Neural progenitor cell (in vitro differentiated cells): ENCODE results near the gene P2RY6. TPM values are rescaled to one million over a fixed set of nuclear protein-coding genes. Genes with fewer than 3 reads are reported as not detected.

ENCODE experiments used
- DNase-seq: peaks from one replicate; pipeline ENCODE4 v3.0.0-alpha.2; 2016; ENCODE audit warnings: low spot score
- H2AFZ ChIP-seq: fragments of 200-600 bp; sonication (generic); replicated peaks from 2 replicates; pipeline ENCODE4 v1.6.1; 2016; ENCODE audit warnings: antibody characterized with exemption
- H3F3A ChIP-seq: fragments of 200-600 bp; sonication (generic); 2 replicates; pipeline ENCODE4 v1.6.1; 2016; ENCODE audit warnings: antibody characterized with exemption, low read depth
- H3K27ac ChIP-seq: fragments of 200-600 bp; sonication (generic); 2 replicates; pipeline ENCODE4 v1.5.1; 2016; ENCODE audit warnings: mild to moderate bottlenecking
- H3K27me3 ChIP-seq: fragments of 200-600 bp; sonication (generic); 2 replicates; pipeline ENCODE4 v1.6.1; 2016; ENCODE audit warnings: mild to moderate bottlenecking, moderate library complexity
- H3K36me3 ChIP-seq: fragments of 200-600 bp; sonication (generic); 2 replicates; pipeline ENCODE4 v1.5.1; 2016
- H3K4me1 ChIP-seq: fragments of 200-600 bp; sonication (generic); 2 replicates; pipeline ENCODE4 v1.6.1; 2016; ENCODE audit warnings: mixed run types
- H3K4me2 ChIP-seq: fragments of 200-600 bp; sonication (generic); 2 replicates; pipeline ENCODE4 v1.6.1; 2016
- H3K4me3 ChIP-seq: fragments of 200-600 bp; sonication (generic); 2 replicates; pipeline ENCODE4 v1.5.1; 2016
- H3K79me2 ChIP-seq: fragments of 200-600 bp; sonication (generic); 2 replicates; pipeline ENCODE4 v1.6.1; 2016; ENCODE audit warnings: low read depth
- H3K9ac ChIP-seq: fragments of 200-600 bp; sonication (generic); 2 replicates; pipeline ENCODE4 v1.6.1; 2016
- H3K9me3 ChIP-seq: fragments of 200-600 bp; sonication (generic); 2 replicates; pipeline ENCODE4 v1.5.1; 2016; ENCODE audit warnings: low read depth
- H4K20me1 ChIP-seq: fragments of 200-600 bp; sonication (generic); 2 replicates; pipeline ENCODE4 v1.6.1; 2016; ENCODE audit warnings: low read depth
- H3K27ac Mint-ChIP-seq: 3 replicates; pipeline ENCODE4 v1.8.0; 2021; ENCODE audit warnings: mixed read lengths
- H3K27me3 Mint-ChIP-seq: 2 replicates; pipeline ENCODE4 v1.8.0; 2022; ENCODE audit warnings: low read depth, mild to moderate bottlenecking, inconsistent platforms, moderate library complexity, mixed read lengths; ENCODE audit not compliant: insufficient read depth
- H3K36me3 Mint-ChIP-seq: 3 replicates; pipeline ENCODE4 v1.8.0; 2021; ENCODE audit warnings: mixed read lengths
- H3K4me1 Mint-ChIP-seq: 3 replicates; pipeline ENCODE4 v1.8.0; 2021; ENCODE audit warnings: mixed read lengths
- H3K4me3 Mint-ChIP-seq: 3 replicates; pipeline ENCODE4 v1.8.0; 2021; ENCODE audit warnings: mild to moderate bottlenecking, moderate library complexity, mixed read lengths
- H3K9me3 Mint-ChIP-seq: 3 replicates; pipeline ENCODE4 v1.8.0; 2020; ENCODE audit warnings: mixed read lengths
- EZH2 ChIP-seq: fragments of 200-600 bp; sonication (generic); IDR thresholded peaks from 2 replicates; pipeline ENCODE4 v1.6.1; 2017; ENCODE audit warnings: antibody characterized with exemption, mild to moderate bottlenecking, moderate library complexity
- EZH2phosphoT487 ChIP-seq: fragments of 200-600 bp; sonication (generic); IDR thresholded peaks from 2 replicates; pipeline ENCODE4 v1.6.1; 2017; ENCODE audit warnings: antibody characterized with exemption
- total RNA-seq: library from RNA; depleted of rRNA; stranded (reverse); fragments of >200 nt; gene quantifications from 2 replicates; pipeline ENCODE4 v1.2.3, GENCODE V29; 2015; ENCODE audit warnings: low replicate concordance
- TF ChIP-seq, protein P1 (sequence below): fragments of 200-600 bp; sonication (generic); IDR thresholded peaks from 2 replicates; pipeline ENCODE4 v1.5.1; 2017; ENCODE audit warnings: antibody characterized with exemption, mild to moderate bottlenecking

P2RY6 gene
- total RNA-seq, 1 donor from 2014 or later, result not detected

DNA sequence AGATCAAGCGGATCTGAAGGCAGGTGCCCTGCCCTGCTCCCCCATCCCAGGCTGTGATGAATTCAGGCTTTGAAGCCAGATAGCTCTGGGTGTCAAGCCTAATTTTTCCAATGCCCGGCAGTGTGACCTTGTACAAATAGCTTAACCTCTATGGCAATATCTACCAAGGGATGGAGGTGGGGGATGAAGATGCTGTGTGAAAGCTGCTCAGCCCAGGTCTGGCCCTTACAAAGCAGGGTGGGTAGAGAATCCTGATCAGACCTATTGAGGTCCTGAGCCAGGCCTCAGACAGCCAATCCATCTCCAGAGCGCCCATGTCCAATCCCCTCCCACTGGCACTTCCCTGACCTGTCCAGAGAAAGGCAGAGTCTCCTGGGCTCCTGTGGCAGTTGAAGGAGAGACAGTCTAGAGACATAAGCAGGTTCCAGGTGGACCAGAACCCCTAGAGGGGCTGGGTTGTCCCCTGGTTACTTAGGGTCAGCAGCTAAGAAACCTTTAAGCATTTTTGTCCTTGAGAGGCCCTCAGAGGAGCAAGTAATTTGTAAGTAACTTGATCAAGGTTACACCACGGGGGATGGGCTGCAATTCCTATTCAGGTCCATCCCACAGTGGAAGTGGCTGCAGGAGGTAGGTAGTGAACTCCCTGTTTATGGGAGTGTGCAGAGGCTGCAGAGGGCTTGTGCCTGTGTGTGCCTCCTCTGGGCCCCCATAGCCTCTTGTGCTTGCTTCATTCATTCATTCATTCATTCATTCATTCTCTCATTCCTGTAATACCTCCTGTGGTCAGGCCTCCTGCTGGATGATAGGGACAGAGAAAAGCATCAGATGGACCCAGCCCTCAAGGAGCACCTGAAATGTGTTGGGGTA lies 43.6 kb upstream of the P2RY6 start:
- Histone ChIP-seq H3K27ac (no peak overlapping the region), H3K36me3 (no peaks in the 10 kb centered on the region), H3K9me3 (no peaks in the 10 kb centered on the region), H3K4me2 (no peak overlapping the region), H3K4me1 (peaks cover 14% of the 10 kb centered on the region), H4K20me1 (no peaks in the 10 kb centered on the region), H3K27me3 (no peaks in the 10 kb centered on the region), H3F3A (no peaks in the 10 kb centered on the region), H2AFZ (no peak overlapping the region), H3K9ac (no peak overlapping the region), H3K79me2 (no peaks in the 10 kb centered on the region), H3K4me3 (no peak overlapping the region)
- Mint-ChIP-seq H3K27ac (no peak overlapping the region), H3K4me3 (no peak overlapping the region), H3K27me3 (peaks cover 7% of the 10 kb centered on the region), H3K36me3 (no peaks in the 10 kb centered on the region), H3K4me1 (peaks cover 11% of the 10 kb centered on the region), H3K9me3 (no peaks in the 10 kb centered on the region)
- TF ChIP-seq EZH2phosphoT487, result no peak
- TF ChIP-seq EZH2, result no peak
- DNase-seq, result peak; percentile 1

DNA sequence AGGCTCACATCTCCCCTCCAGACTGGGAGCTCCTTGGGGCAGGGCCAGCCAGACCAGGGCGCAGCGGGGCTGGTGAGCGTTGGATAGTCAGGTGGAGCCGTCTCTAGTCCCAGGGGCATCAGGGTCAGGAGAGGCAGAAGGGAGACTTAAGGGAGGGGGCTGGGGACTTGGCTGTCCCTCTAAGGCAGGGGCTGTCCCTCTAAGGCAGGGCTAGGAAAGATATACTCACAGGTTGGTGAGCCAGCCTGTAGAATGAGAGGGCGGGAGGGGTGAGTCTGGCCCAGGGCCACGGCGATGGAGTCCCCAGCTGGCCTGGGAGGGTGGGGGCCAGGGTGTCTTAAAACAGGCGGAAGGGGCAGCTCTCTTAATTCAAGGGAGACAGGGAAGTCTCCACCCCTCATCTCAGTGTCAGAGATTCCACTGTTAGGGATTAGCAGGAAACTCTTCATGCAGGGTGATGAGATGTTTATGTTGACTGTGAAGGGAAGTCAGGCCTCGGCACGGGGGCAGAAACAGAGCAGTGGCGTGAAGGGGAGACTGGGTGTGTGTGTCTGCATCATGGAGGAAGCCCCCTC lies 42.7 kb upstream of the P2RY6 start:
- H3K36me3 Mint-ChIP-seq, result no peaks in the 10 kb centered on the region
- TF ChIP-seq, protein P1, sequence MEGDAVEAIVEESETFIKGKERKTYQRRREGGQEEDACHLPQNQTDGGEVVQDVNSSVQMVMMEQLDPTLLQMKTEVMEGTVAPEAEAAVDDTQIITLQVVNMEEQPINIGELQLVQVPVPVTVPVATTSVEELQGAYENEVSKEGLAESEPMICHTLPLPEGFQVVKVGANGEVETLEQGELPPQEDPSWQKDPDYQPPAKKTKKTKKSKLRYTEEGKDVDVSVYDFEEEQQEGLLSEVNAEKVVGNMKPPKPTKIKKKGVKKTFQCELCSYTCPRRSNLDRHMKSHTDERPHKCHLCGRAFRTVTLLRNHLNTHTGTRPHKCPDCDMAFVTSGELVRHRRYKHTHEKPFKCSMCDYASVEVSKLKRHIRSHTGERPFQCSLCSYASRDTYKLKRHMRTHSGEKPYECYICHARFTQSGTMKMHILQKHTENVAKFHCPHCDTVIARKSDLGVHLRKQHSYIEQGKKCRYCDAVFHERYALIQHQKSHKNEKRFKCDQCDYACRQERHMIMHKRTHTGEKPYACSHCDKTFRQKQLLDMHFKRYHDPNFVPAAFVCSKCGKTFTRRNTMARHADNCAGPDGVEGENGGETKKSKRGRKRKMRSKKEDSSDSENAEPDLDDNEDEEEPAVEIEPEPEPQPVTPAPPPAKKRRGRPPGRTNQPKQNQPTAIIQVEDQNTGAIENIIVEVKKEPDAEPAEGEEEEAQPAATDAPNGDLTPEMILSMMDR, result no peak
- no peak for TF ChIP-seq EZH2
- no peak for TF ChIP-seq EZH2phosphoT487
- H3K9me3 Mint-ChIP-seq, result no peaks in the 10 kb centered on the region
- peaks cover 11% of the 10 kb centered on the region for H3K4me1 Mint-ChIP-seq
- H3K27me3 Mint-ChIP-seq, result peaks cover 5% of the 10 kb centered on the region
- H4K20me1 ChIP-seq, result no peaks in the 10 kb centered on the region
- H3F3A ChIP-seq, result no peaks in the 10 kb centered on the region
- H3K36me3 ChIP-seq, result no peaks in the 10 kb centered on the region
- no peak overlapping the region for H2AFZ ChIP-seq
- H3K4me3 ChIP-seq, result no peak overlapping the region
- no peaks in the 10 kb centered on the region for H3K79me2 ChIP-seq
- peak overlapping the region; percentile 19 for H3K4me3 Mint-ChIP-seq
- DNase-seq, result no peak
- H3K27ac ChIP-seq, result no peak overlapping the region
- H3K27ac Mint-ChIP-seq, result peak overlapping the region; percentile 38
- no peaks in the 10 kb centered on the region for H3K9me3 ChIP-seq
- peaks cover 14% of the 10 kb centered on the region for H3K4me1 ChIP-seq
- no peak overlapping the region for H3K4me2 ChIP-seq
- no peaks in the 10 kb centered on the region for H3K27me3 ChIP-seq
- no peak overlapping the region for H3K9ac ChIP-seq

DNA sequence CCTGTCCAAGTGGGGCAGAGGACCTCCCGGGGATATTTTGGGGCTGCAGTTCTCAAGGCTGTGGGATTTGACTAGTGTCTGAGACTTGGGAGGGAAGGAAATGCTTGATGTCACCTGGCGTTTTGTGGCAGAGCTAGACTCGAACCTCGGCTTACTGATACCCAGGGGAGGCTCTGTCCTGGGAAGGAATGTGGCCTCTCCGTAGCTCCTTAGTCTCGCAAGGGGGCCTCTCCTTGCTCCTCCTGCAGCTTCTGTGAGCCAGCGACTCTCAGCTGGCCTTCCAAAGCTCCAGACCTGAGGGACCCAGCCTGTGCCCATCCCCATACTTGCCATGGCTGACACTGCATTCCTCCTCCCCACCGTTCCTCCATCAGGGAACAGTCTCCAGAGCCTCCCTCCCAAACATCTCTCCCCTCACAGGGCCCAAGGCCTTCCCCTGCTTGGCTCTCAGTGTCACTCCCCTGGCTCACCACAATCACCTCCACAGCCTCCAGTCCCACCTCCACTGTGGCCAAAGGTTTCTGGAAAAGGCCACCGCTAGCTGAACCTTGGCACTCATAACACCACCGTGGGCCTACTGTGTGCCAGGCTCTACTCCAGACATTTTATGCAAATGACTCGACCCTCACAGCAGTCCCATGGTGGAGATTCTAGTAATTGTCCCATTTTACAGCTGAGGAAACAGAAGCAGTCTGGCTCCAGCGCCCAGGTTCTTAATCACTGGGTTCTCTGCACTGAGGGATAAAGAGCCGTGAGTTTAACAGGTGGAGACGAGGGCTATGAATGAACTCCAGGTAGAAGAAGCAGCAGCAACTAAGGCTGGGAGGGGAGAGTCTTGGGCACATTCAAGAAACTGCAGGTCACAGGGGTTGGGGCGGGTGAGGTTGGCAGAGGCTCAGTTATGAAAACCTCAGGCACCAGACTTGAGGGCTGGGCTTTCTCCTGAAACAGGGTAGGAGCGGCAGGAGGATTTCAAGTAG lies 42.0 kb upstream of the P2RY6 start:
- Mint-ChIP-seq H3K27ac (peak overlapping the region; percentile 27), H3K27me3 (peaks cover 5% of the 10 kb centered on the region), H3K4me1 (peaks cover 11% of the 10 kb centered on the region), H3K36me3 (no peaks in the 10 kb centered on the region), H3K4me3 (peak overlapping the region; percentile 19), H3K9me3 (no peaks in the 10 kb centered on the region)
- DNase-seq, result no peak
- Histone ChIP-seq H4K20me1 (no peaks in the 10 kb centered on the region), H3K4me1 (peaks cover 14% of the 10 kb centered on the region), H3K9ac (no peak overlapping the region), H3K27me3 (no peaks in the 10 kb centered on the region), H3K4me3 (no peak overlapping the region), H2AFZ (no peak overlapping the region), H3K4me2 (no peak overlapping the region), H3K79me2 (no peaks in the 10 kb centered on the region), H3K9me3 (no peaks in the 10 kb centered on the region), H3K27ac (no peak overlapping the region), H3K36me3 (no peaks in the 10 kb centered on the region), H3F3A (no peaks in the 10 kb centered on the region)
- TF ChIP-seq, protein P1, result no peak
- TF ChIP-seq EZH2phosphoT487 (no peak), EZH2 (no peak)
